ENCODE data around the gene PPP1R7. TPM values are rescaled to one million over a fixed set of nuclear protein-coding genes. Genes with fewer than 3 reads are reported as not detected.
A peak's percentile ranks its signal among the peaks of the same experiment; 100 is the strongest.

The PPP1R7 gene
- total RNA-seq, 4 donors from 2014 or later: 69.1 to 87.2 (median 73.7) TPM

DNA sequence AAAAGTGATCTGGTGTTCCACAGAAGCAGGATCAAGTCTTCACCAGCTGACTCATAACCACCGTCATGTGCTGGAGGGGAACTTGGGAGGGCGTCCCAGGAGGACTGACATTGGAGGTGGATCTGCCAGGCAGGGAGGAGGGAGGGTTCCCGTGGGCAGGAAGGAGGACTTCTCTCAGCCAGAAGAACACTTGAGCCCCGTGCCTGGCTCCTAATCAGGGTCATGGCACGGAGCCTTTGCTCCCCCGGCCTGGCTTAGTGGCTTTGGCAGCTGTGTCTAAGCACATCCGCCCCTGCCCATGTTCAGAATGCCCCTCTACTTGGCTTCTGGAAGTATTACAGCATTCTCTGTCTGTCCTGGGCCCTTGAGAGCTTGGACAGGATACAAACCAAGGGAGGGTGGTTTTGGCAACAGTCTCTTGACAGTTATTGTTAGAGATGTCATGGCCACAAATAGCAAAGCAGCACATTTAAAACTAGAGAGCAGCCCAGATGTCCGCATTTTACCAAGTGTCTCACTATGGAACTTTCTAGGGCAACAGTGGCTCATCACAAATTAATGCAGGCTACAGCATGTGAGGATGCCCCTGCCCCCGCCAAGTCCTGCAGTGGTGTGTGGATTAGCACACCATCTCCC lies 11.5 kb downstream of the PPP1R7 start:
- intact Hi-C loops (cut with DNase I): no loop called here
- peaks cover 45 to 85% (median 70%) of the 10 kb centered on the region in 4 donors for H3K36me3 ChIP-seq
- WGBS: 30% methylated on average over 9 of the region's 9 CpGs

DNA sequence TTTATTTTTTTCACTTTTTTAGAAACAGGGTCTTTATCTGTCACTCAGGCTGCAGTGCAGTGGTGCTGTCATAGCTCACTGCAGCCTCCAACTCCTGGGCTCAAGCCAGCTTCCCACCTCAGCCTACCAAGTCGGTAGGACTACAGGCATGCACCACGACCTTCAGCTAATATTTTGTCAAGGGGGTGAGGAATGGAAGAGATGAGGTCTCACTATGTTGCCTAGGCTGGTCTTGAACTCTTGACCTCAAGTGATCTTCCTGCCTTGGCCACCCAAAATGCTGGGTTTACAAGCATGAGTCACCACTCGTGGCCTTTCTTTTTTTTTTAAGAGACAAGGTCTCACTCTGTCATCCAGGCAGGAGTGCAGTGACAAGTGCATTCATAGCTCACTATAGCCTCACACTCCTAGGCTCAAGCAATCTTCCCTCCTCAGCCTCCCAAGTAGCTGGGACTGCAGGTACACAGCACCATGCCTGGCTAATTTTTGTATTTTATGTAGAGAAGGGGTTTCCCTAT lies 13.4 kb downstream of the PPP1R7 start:
- H3K4me3 ChIP-seq: no peak overlapping the region
- 74% methylated on average over 3 of the region's 3 CpGs for WGBS
- no peak overlapping the region for H3K27ac ChIP-seq (replicated peaks in 1 of 4)
- H3K27me3 ChIP-seq: no peaks in the 10 kb centered on the region
- peaks cover 12 to 20% (median 19%) of the 10 kb centered on the region in 4 donors for H3K4me1 ChIP-seq
- intact Hi-C loops (cut with DNase I): no loop called here
- DNase-seq (ENCODE audit: extremely low spot score): no peak
- TF ChIP-seq, protein P1, sequence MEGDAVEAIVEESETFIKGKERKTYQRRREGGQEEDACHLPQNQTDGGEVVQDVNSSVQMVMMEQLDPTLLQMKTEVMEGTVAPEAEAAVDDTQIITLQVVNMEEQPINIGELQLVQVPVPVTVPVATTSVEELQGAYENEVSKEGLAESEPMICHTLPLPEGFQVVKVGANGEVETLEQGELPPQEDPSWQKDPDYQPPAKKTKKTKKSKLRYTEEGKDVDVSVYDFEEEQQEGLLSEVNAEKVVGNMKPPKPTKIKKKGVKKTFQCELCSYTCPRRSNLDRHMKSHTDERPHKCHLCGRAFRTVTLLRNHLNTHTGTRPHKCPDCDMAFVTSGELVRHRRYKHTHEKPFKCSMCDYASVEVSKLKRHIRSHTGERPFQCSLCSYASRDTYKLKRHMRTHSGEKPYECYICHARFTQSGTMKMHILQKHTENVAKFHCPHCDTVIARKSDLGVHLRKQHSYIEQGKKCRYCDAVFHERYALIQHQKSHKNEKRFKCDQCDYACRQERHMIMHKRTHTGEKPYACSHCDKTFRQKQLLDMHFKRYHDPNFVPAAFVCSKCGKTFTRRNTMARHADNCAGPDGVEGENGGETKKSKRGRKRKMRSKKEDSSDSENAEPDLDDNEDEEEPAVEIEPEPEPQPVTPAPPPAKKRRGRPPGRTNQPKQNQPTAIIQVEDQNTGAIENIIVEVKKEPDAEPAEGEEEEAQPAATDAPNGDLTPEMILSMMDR (IDR thresholded peaks at IDR 0.05): no peak
- TF ChIP-seq POLR2A (IDR thresholded peaks at IDR 0.05; ENCODE audit: low read depth) (no peak), EP300 (IDR thresholded peaks at IDR 0.05) (no peak), POLR2AphosphoS5 (IDR thresholded peaks at IDR 0.05) (no peak)
- peaks cover 43 to 85% (median 73%) of the 10 kb centered on the region in 4 donors for H3K36me3 ChIP-seq
- no peaks in the 10 kb centered on the region for H3K9me3 ChIP-seq

More for the DNA sequence above, 11.5 kb downstream of the PPP1R7 start:
- H3K27me3 ChIP-seq: no peaks in the 10 kb centered on the region
- no peaks in the 10 kb centered on the region for H3K9me3 ChIP-seq
- DNase-seq (ENCODE audit: extremely low spot score): peak; percentile 95
- H3K27ac ChIP-seq (replicated peaks in 1 of 4): peak overlapping the region; percentile 66 to 85 (median 74)
- peaks cover 12 to 20% (median 19%) of the 10 kb centered on the region in 4 donors for H3K4me1 ChIP-seq
- TF ChIP-seq, protein P1 (IDR thresholded peaks at IDR 0.05): no peak
- TF ChIP-seq EP300 (IDR thresholded peaks at IDR 0.05) (no peak), POLR2A (IDR thresholded peaks at IDR 0.05; ENCODE audit: low read depth) (no peak), POLR2AphosphoS5 (IDR thresholded peaks at IDR 0.05) (peak; percentile 65 to 82)
- peak overlapping the region in 1 of 4 donors; percentile 10 for H3K4me3 ChIP-seq

DNA sequence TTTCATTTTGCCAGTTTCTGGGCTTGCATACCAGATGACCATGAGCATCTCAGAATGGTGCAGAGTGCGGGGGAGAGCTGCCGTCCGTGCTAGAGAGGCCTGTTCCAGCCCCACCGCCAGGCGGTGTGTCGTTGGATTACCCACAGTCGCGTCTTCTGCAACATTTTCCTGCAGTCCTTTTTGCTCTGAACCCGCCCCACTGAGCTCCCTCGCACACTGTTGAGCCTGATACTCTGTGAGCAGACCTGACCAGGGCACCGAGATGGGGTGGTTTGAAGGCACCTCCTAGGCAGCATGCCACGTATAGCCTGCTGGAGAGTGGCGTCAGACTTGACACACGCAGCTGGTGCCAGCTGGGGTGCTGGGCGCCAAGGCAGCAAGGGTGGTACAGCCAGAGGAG lies 18.1 kb downstream of the PPP1R7 start:
- intact Hi-C loops (cut with DNase I): no loop called here
- H3K9me3 ChIP-seq: peaks cover 0 to 14% (median 7%) of the 10 kb centered on the region in 4 donors
- TF ChIP-seq, protein P1 (IDR thresholded peaks at IDR 0.05): no peak
- TF ChIP-seq EP300 (IDR thresholded peaks at IDR 0.05): no peak
- TF ChIP-seq POLR2AphosphoS5 (IDR thresholded peaks at IDR 0.05): no peak
- TF ChIP-seq POLR2A (IDR thresholded peaks at IDR 0.05; ENCODE audit: low read depth): no peak
- no peak overlapping the region for H3K27ac ChIP-seq (replicated peaks in 1 of 4)
- WGBS: 100% methylated on average over 6 of the region's 15 CpGs
- H3K4me3 ChIP-seq: no peak overlapping the region
- no peaks in the 10 kb centered on the region for H3K27me3 ChIP-seq
- peaks cover 50 to 94% (median 86%) of the 10 kb centered on the region in 4 donors for H3K36me3 ChIP-seq
- H3K4me1 ChIP-seq: no peaks in the 10 kb centered on the region
- no peak for DNase-seq (ENCODE audit: extremely low spot score)

DNA sequence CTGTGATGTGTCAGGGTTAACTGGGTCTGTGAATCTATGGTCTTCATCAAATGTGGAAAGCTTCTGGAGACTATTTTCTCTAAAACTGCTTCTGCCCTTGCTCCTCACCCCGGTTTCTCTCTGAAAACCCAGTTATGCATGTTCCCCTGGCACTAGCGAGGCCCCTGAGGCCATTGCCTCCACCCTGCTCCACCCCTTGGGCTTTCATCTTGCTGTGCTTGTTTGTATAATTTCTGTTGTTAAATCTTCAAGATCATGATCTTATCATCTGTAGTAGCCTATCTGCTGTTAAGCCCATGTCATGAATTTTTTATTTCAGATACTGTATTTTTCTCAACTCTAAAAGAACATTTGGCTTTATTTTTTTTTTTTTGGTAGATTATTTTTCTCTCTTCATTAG lies 23.3 kb downstream of the PPP1R7 start:
- WGBS: 95% methylated on average over 2 of the region's 2 CpGs
- Histone ChIP-seq H3K27ac (replicated peaks in 1 of 4) (no peak overlapping the region), H3K36me3 (peaks cover 33 to 87% (median 75%) of the 10 kb centered on the region in 4 donors), H3K4me3 (no peak overlapping the region), H3K4me1 (no peaks in the 10 kb centered on the region), H3K27me3 (no peaks in the 10 kb centered on the region), H3K9me3 (peaks cover 0 to 14% (median 7%) of the 10 kb centered on the region in 4 donors)
- DNase-seq (ENCODE audit: extremely low spot score): no peak
- intact Hi-C loops (cut with DNase I): no loop called here
- TF ChIP-seq POLR2AphosphoS5 (IDR thresholded peaks at IDR 0.05) (no peak), POLR2A (IDR thresholded peaks at IDR 0.05; ENCODE audit: low read depth) (no peak), EP300 (IDR thresholded peaks at IDR 0.05) (no peak)
- TF ChIP-seq, protein P1 (IDR thresholded peaks at IDR 0.05): no peak

Measured in esophagus muscularis mucosa (tissue), 4 donors.